Activated T-cell treated with anti-CD3 and anti-CD28 coated beads for 1 hour (primary cell): ENCODE measurements around the gene SLC9A6.
"Not testable (repeated sequence)": the region's sequence is repeated elsewhere in the genome, so short reads cannot be mapped to it uniquely, and the experiment has no call there.

Experiments used
- DNase-seq: peaks from one replicate; pipeline ENCODE4 v3.0.0-alpha.2; 2020; ENCODE audit warnings: low read depth

Gene SLC9A6

DNA sequence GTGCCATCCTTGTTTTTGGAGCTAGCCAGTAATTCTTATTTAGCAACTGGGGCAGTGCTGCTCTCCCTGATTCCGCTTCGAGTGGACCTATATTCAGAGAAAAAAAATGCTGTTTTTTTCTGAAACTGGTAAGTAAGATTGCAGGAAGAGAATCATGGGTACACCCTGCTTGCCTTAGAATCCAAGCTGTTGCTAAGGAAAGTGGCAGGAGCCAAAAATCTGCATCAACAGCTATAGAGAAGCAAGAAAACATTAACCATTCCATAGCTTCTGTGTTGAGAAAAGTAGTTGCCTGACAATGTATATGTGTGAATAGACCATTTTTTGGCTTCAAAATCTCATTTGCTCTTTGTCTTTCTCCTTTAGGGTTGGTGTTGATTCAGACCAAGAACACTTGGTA lies 44.5 kb downstream of the SLC9A6 start:
- no peak for DNase-seq

DNA sequence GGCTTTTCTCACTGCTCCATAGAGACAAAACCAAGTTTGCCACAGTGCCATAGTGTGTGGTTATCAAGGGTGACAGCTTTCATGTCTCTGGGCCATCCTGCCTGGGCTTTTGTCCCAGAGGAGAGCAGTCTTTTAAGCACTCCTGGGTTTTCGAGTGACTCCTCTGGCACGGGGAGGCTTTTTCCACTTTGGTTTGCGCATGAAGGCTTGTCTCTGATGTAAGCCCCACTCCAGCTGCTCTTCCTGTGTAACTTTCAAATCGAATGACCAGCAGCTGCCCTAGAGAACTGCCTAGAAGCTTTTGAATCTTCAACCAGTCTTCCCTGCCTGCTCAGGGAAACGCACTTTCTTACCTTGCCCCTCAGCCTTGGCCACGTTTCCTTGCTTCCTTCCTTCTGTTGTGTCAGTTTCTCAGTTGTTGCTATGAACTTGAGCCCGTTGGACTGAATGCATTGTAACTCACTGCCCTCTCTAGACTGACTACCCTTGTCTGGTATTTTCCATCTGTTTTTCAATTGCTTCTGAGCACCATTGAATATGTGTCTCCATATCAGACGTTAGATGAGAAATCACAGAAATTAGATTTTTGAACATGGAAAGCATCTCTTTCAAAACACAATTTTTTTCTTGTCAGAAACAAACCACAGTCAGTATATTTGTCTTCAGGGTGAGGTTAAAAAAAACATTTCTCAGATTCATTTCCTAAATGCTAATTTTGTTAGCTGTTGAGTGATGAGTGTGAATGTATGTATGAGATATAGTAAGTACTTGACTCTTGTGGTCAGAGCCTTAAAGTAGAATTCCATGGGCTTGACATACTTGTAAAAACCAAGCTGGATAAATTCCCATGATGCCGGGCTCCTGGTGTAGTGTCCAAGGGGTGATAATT lies 45.3 kb downstream of the SLC9A6 start:
- DNase-seq = no peak

DNA sequence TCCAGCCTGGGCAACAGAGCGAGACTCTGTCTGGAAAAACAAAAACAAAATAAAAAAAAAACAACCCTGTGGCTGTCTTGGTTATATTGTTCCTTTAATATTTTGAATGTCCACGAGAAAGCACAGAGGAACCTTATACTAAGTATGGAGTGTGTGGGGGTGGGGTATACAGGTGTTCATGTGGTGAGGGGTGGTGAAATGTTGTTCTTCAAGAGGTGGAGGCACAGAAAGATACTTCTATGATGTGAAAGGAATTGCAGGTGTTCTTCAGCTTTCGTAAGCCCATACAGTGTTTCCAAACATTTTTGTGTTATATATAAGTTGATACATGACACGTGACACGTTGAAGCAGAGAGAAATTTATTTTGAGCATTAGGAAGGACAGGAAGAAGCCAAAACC lies 46.4 kb downstream of the SLC9A6 start:
- no peak for DNase-seq

DNA sequence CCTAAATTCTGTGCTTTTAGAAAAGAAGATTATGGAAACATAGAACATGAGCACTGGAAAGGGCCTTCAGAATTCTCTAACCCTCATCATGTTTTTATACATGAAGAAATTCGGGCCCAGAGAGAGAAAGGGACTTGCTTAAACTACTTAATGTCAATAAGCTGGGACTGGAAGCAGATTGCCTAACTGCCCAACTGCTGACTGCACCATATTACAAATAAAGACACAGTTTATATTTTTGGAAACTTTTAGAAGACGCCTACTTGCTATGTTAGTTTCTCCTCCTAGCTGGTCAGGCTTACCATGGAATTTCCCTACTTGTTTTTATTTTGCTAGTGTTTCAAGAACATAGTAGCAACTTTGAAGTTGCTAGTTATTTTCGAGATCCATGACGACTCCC lies 47.1 kb downstream of the SLC9A6 start:
- DNase-seq = no peak

DNA sequence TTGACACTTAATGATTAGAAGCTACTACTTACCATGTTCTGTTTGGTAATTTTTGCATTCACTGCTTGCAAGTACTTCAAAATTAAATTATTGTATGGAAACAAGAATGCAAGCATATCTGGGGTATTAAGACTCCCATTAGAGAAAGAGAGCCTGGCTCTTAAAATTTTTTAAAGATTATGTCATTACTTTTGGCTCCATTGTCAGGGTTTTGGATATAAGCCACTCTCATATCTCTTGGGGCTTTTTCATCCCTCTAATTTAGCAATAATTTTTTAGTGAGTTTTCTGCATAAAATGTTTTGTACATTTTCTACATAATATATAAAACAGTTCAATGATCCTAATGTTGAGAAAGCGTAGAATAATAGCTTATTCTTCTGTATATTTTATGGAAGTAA lies 49.4 kb downstream of the SLC9A6 start:
- no peak for DNase-seq

DNA sequence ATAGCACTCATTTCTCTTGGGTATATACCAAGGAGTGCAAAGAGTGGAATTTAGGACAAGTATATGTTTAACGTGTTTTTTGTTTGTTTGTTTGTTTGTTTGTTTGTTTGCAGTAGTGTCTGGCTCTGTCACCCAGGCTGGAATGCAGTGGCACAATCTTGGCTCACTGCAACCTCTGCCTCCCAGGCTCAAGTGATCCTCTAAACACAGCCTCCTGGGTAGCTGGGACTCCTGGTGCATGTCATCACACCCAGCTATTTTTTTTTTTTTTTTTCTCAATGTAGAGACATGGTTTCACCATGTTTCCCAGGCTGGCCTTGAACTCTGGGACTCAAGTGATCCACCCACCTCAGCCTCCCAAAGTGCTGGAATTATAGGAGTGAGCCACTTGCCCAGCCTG lies 50.4 kb downstream of the SLC9A6 start:
- DNase-seq = no peak

DNA sequence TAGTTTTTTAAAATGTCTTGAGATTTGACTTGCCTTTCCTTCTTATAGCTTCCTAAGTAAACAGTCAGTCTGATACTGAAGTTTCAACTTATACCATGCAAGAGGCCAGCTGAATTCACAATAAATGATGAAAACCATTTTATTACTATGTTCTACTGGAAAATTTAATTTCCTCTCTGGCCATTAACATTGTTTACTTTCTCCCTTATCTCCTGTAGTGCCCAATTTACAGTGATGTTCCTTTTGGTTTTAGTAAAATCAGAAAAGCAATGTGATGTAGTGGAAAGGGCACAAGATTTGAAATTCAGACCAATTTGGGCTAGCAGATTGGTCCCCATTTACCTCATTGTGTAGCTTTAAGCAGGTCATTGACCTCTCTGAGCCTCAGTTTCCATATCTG lies 54.2 kb downstream of the SLC9A6 start:
- no peak for DNase-seq

DNA sequence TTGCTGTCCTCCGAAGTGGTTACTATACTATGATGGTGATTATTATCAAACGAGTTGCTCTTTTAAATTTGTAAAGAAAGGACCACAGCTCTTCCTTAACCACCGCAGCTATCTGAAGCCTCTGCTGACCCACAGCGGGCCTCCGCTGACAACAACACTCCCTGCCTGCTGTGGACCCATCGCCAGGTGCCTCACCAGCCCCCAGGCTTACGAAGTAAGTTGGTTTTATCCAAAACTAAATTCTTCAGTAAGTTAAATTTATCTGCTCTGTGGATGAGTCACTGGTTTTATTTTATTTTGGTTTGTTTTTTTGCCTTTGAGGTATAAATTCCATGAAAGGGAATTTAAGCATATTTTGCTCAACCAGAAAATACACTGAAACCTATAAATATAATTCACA lies 54.7 kb downstream of the SLC9A6 start:
- DNase-seq = no peak

DNA sequence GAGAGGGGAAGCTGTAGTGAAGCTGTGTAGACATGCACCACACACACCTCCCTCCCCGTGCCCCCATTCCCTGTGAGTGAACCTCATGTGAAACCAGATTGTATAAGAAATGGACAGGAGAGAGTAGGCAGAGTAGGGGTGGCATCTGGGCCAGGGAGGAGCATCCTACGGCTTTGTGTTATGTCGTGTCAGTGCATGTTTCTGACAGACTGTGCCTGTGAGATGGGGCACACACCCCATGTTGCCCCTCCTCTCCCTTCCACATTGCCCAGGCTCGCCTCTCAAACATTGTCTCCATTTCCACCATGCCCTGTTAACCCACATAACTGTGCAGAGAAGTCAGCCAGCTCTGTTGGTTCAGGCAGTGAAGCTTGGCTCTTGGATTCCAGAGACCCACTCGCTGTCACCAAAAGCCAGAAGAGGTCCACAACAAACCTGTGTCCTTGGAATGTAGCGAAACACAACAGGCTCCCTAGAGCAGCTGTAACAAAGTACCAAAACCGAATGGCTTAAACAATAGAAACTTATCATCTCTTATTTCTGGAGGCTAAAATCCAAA lies 56.1 kb downstream of the SLC9A6 start:
- no peak for DNase-seq

DNA sequence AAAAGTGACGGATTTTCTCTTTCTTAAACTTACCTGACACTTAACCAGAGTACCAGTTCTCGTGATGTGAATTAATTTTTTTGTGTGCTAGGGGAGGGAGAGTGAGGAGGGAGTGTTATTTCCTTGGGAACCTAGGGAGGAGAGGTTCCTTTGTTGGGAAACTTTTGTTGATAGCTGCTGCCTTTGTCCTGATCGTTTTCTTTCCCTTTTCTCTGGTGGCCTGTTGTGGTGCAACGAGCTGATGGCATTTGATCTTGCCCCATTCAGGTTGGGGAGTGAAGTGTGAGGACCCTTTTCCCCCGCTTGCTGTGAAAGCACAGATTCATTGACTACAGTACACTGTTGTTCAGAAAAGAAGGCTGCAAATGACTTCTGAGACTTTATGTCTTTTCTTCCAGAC lies 59.8 kb downstream of the SLC9A6 start:
- no peak for DNase-seq

DNA sequence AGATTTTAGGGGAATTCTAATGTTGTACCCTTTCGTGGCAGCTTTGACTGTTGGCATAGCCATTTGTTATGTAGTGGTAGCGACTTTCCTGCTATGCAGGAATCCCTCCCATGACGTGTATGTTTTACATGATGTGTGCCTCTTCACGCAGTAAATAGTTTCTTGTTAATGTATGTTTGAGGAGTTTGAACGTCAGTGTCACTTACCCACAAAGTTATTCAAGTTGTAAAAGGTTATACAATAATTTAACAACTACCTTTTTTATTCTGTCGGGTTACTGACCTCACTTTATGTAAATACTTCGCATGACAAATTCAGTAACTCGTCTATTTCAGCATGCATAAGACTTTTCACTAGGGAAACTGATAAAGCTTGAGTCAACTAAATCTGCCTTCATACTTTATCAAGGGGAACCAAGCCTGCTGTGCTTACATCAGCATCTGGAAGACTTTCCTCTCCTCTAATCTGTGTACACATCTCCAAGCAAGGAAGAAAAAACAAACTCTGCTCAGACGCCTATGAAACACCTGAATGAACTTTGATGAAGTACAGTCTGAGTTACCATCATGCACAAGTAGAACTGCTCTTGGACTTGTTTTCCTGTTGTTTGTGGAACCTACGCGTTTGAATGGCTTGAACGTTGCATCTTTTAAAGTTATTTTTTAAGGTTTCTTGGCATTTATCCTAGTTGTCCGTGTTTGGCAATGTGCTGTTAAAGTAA lies 61.2 kb downstream of the SLC9A6 start:
- DNase-seq = no peak

DNA sequence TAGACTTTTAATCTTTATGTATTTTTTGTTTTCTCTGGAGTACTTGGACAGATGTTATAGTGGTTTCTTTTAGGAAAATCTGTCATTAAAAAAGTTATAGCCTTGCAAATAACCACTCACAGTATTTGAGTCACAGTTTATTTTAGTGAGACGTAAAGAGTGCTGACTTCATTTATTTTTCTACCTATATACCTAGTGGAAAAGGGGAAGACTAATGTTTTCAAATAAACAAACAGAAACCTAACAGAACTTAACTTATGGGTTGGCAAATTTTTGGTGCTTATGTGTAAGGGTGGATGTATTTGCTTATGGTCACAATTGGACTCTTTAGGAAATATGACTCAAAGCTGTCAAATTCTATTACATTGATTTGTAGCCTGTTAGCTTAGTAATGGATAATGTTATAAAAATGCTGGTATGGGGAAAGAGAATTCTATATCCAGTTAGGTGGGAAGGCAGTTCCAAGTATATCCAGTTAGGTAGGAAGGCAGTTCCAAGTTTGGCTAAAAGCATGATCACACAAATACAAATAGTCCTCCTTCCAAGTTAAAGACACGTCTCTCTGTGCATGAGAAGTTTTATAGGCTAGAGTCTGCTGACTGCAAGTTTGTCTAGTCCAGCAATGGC lies 61.9 kb downstream of the SLC9A6 start:
- no peak for DNase-seq

DNA sequence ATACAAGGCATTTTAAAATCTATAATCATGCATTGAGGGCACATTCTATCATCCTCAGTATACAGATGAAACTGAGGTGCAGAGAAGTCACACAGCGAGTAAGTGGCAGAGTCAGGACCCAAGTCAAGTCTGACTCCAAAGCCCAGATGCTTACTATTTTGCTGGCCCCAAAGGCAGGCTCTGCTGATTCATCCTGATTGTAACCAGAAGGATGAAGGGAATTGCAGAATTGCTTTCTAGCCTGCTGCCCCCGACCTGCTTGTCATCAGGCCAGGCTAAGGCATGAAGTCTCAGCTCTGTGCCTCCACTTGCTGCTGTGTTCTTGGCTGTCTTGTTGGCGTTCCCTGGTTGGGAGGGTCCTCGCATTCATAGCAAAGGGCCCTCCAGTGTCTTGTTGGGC lies 62.7 kb downstream of the SLC9A6 start:
- DNase-seq = no peak

DNA sequence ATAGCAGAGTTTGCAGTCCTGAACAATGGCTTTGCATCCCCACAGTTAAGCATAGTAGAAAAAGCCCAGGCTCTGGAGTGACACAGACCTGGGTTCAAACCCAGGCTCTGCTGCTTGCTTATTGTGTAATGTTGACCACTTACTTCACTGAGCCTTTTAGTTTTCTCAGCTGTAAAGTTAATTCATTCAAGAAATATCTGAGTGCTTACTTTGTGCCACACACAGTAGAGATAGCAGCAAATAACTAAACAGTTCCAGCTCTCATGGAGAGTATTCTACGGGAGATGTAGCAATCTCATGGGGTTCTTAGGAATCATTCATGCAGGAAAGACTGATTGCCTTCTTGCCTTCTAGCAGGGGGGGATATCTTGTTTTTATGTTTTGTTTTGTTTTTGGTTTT lies 63.2 kb downstream of the SLC9A6 start:
- no peak for DNase-seq

DNA sequence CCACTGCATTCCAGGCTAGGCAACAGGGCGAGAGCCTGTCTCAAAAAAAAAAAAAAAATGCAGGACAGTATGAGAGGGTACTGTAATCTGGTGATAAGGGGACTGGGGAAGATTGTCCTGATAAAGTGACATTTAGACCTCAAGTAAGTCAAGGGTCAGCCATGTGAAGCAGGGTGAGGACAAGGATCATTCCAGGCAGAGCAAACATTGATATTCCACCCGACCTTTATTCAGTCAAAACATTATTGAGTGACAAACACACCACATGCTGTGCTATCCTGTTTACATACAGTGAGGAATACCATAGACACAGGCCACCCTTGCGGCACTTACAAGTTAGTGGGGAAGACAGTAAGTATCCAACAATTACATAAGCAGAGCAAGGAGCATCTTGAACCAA lies 64.4 kb downstream of the SLC9A6 start:
- no peak for DNase-seq

DNA sequence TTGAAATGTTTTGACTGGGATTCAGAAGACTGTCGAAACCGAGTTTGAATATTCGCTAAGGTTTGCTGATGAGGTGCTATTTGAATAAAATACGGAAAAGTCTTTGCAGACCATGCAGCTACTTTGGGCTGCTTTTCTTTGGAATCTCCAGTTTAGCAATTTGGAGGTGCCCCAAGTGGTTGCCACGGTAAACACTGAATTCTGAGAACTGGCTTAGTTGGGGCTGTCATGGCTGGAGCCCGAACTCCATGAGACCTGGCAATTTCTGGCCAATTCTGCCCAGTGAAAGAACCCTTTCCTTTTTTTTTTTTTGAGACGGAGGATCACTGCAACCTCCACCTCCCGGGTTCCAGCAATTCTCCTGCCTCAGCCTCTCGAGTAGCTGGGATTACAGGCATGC lies 65.6 kb downstream of the SLC9A6 start:
- DNase-seq = not testable (repeated sequence)

DNA sequence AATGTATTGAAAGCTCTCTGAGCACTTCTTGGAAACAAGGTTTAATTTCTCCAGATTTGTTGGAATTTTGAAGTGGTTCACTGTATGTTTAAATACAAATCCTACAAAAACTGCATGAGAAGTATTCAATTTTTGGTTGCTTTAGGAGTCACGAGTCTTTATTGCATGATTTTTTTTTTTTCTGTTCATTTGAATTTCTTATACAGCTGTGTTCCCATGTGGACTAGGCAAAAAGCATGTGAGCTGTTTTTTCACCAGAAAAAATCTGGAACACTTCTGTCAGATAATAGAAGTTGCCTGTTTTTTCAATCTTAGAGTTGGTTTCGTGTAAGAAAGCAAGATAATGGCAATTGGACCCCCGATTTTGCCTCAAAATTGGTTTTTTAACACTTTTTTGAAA lies 66.4 kb downstream of the SLC9A6 start:
- DNase-seq = no peak

DNA sequence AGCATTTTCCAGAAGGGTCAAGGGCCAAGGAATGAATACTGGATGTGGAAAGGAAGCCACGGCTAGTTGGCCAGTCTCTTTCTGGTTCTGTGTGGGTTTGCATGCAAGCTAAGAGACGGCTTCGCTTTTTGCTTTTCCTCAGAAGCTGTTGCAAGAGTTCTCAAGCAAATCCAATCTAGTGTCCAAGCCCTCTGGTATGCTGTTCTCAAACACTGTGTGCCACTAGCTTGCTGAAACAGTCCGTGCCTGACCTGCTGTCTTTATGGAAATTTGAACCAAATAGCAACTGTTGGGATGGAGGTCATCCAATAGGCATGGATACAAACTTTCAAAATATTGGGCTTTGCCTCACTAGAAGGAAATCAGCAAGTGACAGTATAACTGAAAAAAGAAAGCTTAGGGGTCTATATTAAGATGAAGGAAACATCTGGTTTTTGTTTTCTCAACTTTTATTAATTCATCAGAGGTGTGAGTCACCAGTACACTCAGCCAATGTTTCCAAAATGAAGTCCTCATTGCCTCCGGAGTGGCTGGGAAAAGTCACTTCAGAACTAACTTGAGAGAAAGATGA lies 70.5 kb downstream of the SLC9A6 start:
- no peak for DNase-seq

DNA sequence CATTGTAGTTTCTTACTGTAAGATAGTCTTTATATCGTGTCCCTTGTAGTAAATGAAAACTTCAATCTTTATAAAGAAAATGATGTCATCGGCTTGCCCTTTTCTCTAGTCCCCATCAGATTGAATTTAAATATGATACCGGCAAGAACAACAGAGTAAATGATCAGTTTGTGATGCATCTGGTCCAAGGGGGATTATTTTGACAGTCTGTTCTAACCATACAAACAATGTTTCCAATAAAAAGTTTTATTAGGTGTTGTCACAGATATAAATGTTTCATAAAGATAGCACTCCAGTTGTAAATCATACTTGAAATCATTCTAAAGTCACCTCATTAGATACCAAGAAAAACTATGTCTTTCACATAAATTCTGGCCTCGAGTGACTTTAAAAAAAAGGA lies 72.3 kb downstream of the SLC9A6 start:
- no peak for DNase-seq

DNA sequence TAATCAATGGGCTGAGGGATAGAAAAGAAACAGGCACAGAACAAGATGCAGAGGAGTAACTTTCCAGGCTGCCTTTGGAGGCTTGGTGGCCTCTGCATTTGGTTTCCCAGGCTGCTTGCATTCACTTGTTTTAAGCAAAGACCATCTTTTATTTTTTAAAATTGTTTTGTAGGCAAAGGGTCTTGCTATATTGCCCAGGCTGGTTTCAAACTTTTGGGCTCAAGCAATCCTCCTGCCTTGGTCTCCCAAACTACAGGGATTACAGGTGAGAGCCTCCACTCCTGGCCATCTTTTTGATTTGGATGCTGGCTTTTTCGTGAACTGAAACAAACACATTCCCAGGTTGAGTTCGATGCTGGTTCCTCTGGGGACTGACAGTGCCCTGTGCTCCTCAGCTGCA lies 74.1 kb downstream of the SLC9A6 start:
- DNase-seq = no peak

DNA sequence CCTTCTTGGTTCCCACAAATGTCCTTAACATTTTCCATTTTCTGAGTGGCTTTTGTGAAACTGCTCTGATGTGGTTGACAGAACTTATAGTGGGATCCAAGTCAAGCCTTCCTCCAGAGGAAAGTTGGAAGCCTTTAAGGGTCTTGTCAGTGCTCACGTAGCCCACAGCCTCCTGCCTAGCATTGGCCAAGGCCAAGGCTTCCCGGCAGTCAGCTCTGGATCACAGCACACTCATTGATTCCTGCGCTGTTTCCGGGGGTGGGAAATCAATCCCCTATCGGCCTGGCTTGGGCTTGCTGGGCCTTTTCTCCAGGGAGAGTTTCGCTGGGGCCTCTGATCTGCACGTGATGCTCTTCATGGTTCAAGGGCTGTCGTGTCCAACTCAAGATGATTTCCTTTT lies 76.1 kb downstream of the SLC9A6 start:
- no peak for DNase-seq

DNA sequence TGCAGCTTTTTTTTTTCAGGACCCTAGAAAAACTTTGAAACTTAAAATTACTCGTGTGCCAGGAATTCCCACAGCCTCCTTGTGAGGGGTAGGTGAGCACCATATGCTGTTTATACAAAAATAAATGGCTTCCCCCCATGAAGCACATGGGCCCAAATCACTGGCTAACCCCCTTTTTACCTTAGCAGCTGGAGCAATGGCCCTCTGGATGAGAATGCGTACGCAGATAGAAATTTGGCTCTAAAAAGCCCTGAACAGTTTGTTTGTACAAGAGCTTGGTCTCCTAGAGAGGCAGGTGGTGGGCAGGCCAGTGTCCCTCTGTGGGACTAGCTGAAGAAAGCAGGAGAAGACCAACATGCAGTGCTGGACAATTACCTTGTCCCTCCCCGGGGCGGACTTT lies 76.5 kb downstream of the SLC9A6 start:
- no peak for DNase-seq
